DMS79 (cell line): ENCODE data around the gene ARHGEF10L.

Experiments
- DNase-seq: peaks from one replicate; lab custom pipeline; 2025; lab: John Stamatoyannopoulos, UW

ARHGEF10L gene

GRCh38 chr1:17520473-17521319 is 18.8 kb upstream of the ARHGEF10L start:
- no peak for DNase-seq

GRCh38 chr1:17521946-17522612 is 17.4 kb upstream of the ARHGEF10L start:
- DNase-seq, result no peak

DNA sequence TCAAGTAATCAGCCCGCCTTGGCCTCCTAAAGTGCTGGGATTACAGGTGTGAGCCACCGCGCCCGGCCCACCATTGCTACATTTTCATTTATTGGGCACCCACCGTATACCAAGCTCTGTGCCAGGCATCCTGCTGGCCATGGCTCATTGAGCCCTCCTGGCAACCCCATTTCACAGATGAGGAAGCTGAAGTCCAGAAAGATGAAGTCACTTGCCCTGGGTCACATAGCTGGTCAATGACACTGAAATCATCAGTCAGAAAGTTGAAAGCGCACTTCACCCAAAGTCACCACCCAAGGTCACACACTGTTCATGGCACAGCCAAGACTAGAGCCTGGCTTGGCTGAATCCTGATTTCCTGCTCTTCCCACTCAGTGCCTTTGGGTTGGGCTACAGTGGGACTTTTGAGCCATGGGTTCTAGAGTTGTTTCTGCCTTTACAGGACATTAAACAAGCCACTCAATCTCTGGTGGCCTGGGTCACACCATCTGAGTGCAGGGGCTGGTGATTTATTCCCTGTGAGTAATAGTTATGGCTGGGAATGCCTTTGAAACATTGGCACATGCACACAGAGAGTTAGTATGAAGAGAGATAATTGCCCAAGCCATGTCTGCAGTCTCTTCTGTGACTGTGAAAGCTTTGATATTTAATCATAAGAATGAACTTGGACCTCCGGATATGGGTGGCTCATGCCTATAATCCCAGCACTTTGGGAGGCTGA is 16.0 kb upstream of the ARHGEF10L start:
- DNase-seq, result no peak

GRCh38 chr1:17524645-17525044 is 14.9 kb upstream of the ARHGEF10L start:
- no peak for DNase-seq

DNA sequence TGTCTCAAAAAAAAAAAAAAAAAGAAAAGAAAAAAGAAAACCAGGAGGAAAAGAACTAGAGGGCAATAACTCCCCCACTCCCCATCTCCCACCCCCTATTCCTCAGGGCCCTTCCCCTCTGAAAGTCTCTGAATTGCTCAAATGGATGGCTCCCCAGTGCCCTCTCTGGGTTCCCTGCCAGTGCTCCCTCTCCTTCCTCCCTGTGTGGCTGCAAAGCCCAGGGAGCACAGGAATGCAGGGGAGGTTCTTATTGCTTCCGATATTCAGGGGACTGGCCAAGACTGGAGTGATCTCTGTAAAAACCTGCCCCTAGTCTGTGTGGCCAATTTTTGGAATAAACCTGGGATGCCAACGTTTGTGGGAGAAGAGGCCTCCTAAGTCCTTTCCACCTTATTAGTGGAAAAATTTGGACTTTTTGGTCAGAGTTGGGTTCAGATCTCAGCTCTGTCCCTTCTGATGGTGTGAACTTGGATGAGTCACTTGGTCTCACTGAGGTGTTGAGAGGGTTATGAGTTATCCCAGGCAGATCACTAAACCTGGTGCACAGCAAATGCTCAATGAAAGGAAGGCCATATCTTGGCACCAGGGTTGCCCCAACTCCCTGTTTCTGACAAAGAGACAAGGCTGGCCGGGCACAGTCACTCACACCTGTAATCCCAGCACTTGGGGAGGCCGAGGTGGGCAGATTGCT is 13.4 kb upstream of the ARHGEF10L start:
- DNase-seq, result no peak

- DNase-seq, result no peak
These were observed 12.2 kb upstream of the ARHGEF10L start for GRCh38 chr1:17527036-17527914.

- no peak for DNase-seq
These were observed 10.1 kb upstream of the ARHGEF10L start for GRCh38 chr1:17529381-17529780.

DNA sequence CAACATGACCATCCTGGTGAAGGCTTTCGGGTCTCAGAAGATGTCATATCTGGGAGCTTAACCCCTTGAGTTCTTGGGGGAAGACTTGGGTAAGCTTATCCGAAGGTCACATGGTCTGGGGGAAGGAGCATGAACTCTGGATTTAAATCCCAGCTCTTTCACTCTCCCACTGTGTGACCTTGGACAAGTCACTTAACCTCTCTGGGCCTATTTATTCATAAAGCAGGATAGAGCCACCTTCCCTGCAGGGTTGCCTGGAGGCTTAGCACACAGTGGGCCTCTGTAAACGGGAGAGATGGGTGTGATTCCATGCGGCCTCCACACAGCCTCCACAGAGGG is 8.2 kb upstream of the ARHGEF10L start:
- no peak for DNase-seq

GRCh38 chr1:17531682-17532487 is 7.6 kb upstream of the ARHGEF10L start:
- peak; percentile 64 for DNase-seq

GRCh38 chr1:17533201-17533600 is 6.3 kb upstream of the ARHGEF10L start:
- DNase-seq, result no peak

- no peak for DNase-seq
These were observed 4.1 kb upstream of the ARHGEF10L start for GRCh38 chr1:17535300-17535936.

DNA sequence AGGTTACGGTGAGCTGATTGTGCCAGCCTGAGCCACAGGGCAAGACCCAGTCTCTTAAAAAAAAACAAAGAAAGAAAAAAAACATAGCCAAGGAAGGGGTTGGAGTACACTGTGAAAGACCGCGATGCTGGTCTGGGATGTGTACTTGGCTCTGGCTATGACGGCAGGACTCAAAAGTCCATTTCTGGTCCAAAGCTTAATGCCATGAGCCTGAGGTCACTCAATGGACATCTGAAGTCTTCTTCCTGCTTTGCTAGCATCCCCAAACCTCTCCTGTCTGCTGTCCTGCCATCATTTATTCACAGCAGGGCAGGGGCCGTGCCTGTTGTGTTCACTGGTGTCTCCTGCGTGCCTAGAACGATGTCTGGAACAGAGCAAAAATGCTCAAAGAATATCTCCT is 1.5 kb upstream of the ARHGEF10L start:
- no peak for DNase-seq

- no peak for DNase-seq
These were observed 925 bp upstream of the ARHGEF10L start for GRCh38 chr1:17538428-17539117.

GRCh38 chr1:17539118-17539476 is 401 bp upstream of the ARHGEF10L start:
- no peak for DNase-seq

DNA sequence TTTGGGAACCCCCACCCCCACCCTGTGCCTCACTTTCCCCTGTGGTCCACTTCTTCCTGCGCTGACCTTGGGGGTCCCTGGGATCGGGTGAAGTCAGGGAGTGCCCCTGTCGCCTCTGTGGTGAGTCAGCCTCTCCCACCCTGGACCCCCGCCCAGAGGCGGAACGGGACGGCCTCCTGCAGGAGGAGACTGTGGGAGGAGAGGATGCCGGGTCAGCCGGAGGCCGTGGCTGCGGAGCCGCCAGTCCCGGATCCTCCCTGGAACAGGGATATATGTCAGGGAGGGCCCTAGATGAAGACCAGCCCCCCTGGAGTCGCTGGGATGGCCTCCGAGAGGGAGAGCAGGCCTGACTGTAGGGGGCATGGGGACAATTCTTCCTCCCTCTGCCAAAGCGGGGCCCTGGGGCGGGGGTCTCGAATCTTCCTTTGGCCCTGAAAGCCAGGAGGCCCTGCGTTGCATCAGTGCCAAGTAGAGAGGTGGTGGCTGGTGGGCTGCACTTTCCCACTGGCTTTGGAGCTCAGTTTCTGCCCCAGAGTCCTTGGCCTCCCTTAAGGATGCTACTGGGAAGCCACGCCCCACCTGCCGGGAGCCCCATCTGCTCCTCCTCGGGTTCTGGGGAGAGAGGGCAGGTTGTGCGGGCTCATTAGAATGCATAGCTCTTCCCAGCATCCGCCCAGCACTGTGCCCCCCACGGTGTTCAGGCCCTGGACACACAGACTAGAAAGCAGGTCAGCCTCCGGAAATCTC is 930 bp downstream of the ARHGEF10L start:
- DNase-seq, result peak; percentile 53

- no peak for DNase-seq
These were observed 3.1 kb downstream of the ARHGEF10L start for GRCh38 chr1:17542645-17543044.

DNA sequence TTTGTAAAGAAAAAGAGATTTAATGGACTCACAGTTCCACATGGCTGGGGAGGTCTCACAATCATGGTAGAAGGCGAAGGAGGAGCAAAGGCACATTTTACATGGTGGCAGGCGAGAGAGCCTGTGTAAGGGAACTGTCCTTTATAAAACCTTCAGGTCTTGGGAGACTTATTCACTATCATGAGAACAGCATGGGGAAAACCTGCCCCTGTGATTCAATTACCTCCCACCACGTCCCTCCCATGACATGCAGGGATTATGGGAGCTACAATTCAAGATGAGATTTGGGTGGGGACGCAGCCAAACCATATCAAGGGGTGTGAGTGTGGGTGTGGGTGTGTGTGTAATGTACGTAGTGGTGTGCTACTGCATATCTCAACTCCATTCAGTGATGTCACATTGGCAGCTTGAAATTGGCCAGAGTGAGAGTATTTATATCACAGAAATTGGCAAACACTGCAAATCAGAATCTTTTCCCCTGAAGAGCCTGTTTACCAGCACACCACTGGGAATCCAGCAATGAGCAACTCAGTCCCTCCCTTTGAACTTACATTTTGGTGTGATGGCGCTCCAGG is 5.4 kb downstream of the ARHGEF10L start:
- DNase-seq, result no peak

GRCh38 chr1:17545356-17545755 is 5.9 kb downstream of the ARHGEF10L start:
- DNase-seq, result no peak
